Measurements from ENCODE around the gene GJC1.

Gene GJC1

GRCh38 chr17:44829523-44830358 lies at the start of gene GJC1:
GJC1 (minus strand) TSS chr17:44830287; CDS start chr17:44805817, 24,470 bp downstream.
- FAIRE-seq (peak; percentile 23), DNase-seq (ENCODE audit: low spot score) (peak; percentile 71)

DNA sequence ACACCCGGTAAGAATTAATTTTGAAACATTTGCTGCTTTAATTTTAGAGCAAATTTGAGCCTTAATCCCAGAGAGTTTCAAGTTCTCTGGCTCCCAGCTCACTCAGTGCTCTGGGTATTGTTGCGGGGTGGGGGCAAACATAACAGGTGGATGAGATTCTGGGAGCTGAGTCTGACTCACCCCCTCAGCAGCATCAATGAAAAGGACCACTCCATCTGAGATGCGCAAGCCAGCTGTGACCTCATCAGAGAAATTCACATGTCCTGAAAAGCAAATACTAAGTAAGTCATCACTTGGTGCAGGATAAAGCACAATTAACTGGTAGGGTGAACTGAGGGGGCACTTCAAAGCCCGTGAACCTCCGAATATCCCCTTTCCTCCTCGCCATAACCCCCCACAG lies 49.3 kb upstream of the GJC1 start:
- DNase-seq (ENCODE audit: low spot score): no peak
- no peak for FAIRE-seq

DNA sequence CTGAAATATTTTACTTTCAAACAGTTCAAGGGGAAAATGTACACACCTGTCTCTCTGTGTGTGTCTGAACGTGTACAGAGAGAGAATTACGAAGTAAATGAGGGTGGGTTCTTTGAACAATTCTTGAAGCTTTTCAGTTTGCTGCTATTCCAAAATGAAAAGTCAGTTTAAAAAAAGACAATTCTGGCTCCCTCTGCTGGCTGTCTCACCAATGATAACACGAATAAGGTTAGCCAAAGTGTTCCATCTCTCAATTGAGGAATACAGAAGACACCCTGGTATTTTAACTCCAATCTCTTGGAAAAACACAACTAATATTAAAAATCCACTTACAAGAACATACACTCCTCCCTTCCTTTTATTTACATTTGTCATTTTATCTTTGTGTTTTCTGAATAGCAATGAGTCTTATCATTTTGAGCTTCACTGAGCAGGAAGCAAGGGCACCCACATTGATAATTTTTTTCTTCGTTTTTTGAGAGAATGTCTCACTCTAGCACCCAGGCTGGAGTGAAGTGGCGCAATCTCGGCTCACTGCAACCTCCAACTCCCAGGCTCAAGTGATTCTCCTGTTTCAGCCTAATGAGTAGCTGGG lies 48.6 kb upstream of the GJC1 start:
- no peak for FAIRE-seq
- DNase-seq (ENCODE audit: low spot score): peak; percentile 38

DNA sequence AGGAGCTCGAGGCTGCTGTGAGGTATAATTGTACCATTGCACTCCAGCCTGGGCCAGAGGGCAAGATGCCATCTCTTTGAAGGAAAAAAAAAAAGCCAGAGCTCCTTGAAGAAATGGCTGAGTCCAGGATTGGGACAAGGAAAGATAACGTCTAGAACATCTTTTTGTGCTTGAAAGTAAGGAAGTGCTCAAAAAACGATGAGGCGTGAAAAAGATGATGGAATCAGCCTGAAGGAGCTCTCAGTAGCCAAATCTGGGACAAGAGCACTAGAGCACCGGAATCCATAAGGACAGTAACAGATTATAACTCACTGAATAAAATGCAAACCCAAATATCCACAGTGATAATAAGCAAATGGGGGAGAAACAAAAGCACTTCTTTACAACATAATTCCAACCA lies 47.0 kb upstream of the GJC1 start:
- DNase-seq (ENCODE audit: low spot score) (no peak), FAIRE-seq (no peak)

DNA sequence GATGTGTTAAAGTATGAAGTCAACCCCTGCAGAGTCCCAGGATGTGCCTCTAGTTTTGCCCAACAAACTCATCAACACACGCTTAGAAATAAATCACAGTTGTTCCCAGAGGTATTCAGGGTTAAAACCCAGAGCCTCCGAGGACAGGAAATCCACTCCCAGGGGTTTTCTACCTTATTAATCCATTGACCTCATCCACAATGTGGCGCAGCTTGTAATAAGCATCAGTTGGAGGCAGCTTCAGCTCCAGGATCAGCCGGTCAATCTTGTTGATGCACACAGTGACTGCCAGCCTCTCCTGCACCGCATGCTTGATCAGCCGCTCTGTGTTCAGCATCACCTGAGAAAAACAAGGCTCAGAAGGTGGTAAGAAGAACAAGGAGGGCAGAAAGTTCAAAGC lies 45.7 kb upstream of the GJC1 start:
- FAIRE-seq (no peak), DNase-seq (ENCODE audit: low spot score) (no peak)

GRCh38 chr17:44872131-44872768 lies 42.2 kb upstream of the GJC1 start:
- FAIRE-seq: no peak
- no peak for DNase-seq (ENCODE audit: low spot score)

DNA sequence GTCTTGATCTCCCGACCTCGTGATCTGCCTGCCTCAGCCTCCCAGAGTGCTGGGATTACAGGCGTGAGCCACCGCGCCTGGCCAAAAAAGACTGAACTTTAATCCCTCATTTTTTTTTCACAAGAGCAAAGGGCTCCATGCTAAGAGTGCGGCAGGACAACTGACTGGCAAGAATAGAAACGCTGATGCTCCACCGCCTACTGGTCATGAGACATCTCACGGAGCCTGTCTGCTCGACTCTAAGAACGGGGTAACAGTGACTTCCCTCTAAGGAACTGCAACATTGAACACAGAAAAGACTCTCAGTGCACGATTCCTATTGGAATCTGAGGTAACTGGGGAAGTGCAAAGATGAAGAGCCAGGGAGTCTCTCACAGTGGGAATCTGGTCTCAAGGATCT lies 41.5 kb upstream of the GJC1 start:
- FAIRE-seq (no peak), DNase-seq (ENCODE audit: low spot score) (no peak)

DNA sequence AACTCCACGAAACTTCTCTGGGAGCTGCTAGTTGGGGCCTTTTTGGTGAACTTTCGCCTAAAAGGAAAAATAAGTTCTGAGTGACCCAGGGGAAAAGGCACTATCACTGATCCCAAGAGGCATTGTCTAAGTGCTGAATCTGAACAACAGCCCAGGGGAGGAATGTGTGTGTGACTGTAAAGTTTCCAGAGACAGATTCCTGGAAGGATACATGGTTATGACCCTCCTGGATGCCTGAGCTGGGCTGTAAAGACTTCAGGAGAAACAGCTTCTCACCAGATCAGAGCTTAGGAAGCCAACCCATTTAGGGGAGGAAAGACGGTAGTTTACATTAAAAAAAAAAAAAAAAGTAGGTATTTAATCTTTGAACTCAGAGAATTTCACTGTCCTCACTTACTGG lies 37.8 kb upstream of the GJC1 start:
- DNase-seq (ENCODE audit: low spot score) (no peak), FAIRE-seq (no peak)

- DNase-seq (ENCODE audit: low spot score) (no peak), FAIRE-seq (no peak)
These were observed 35.8 kb upstream of the GJC1 start for GRCh38 chr17:44865931-44866330.

DNA sequence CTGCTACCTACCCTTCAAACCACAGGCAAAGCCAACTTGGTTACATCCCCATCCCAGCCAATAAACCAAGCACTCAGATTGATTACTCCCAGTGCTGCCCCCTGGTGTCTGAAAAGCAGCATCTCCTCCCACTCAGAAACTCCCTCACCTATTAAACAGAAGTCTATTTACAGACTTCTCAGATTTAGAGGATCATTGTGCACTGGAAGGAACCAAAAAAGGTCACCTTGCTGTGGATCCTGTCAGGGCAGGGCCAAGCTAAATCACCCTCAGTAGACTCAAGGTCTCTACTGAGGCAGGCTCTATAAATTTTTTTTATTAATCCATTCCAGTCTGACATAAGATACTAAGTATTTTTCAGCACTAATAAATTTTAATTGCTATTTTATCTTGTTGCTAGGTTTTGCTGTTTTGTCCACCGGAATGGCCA lies 35.2 kb upstream of the GJC1 start:
- no peak for FAIRE-seq
- DNase-seq (ENCODE audit: low spot score): peak; percentile 70

DNA sequence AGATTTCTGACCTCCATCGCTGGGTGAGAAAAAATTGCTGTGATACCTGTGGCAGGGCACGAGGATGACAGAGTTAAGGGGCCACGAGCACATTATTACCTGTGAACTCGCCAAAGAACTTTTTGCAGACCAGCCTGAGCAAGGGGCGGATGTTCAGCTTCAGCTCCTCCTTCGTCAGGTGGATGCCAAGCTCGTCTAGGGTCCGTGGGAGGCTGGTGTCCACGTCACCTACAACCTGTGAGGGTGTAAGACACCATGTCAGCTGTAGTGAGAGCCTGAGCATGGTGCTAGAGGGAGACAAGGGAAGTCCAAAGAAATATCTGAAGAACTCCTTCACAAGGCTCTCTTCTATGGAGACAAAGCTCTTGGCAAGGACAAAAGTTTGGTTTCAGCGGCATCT lies 34.7 kb upstream of the GJC1 start:
- FAIRE-seq: no peak

GRCh38 chr17:44863061-44863918 lies 33.2 kb upstream of the GJC1 start:
- no peak for FAIRE-seq
- no peak for DNase-seq (ENCODE audit: low spot score)

More for the DNA sequence above, 34.7 kb upstream of the GJC1 start:
- DNase-seq (ENCODE audit: low spot score): no peak

DNA sequence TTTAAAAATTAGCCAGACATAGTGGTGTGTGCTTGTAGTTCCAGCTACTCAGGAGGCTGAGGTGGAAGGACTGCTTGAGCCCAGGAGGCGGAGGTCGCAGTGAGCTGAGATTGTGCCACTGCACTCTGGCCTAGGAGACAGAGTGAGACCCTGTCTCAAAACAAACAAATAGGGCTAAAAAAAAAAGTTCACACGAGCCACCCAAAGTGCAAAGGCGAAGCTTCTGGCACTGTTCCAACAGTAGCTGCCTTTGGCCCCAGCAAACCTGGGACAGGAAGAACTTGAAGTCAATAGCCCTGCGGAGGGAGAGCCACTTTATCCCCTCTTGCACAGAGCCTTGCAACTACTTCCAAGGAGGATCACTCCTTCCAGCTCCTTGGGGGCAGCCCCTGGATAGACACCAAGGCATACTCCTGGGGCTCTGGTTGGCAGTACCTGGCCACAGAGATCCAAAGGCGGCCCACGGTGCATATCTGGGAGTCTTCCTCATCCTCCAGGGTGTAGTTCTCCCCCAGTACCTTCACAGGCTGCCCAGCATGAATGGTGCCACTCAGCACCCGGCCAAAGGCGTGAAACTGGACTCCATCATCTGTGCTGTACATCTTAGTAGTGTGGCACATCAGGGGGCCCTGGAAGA lies 32.3 kb upstream of the GJC1 start:
- FAIRE-seq (no peak), DNase-seq (ENCODE audit: low spot score) (no peak)

DNA sequence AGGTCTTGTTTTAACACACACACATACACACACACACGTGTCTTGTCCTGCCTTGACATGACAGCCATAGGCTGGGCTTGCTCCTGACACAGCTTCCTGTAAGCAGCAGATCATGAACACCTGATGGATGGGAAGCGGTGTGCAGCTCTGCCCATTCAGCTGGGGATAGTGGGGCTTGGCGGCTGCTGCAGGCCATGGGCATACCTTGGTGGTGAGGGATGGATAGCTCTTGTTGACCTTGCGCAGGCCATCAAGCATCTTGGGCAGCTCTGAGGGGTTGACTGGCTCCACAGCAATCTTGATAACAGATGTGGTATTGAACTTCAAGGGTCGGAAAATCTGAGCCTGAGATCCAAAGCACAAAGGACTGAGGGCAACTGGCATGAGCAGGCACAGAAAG lies 29.6 kb upstream of the GJC1 start:
- FAIRE-seq: peak; percentile 56

GRCh38 chr17:44854192-44854591 lies 24.1 kb upstream of the GJC1 start:
- FAIRE-seq (no peak), DNase-seq (ENCODE audit: low spot score) (no peak)

More for the DNA sequence above, 29.6 kb upstream of the GJC1 start:
- DNase-seq (ENCODE audit: low spot score): no peak

- FAIRE-seq: no peak
These were observed 20.5 kb upstream of the GJC1 start for GRCh38 chr17:44850612-44851011.

DNA sequence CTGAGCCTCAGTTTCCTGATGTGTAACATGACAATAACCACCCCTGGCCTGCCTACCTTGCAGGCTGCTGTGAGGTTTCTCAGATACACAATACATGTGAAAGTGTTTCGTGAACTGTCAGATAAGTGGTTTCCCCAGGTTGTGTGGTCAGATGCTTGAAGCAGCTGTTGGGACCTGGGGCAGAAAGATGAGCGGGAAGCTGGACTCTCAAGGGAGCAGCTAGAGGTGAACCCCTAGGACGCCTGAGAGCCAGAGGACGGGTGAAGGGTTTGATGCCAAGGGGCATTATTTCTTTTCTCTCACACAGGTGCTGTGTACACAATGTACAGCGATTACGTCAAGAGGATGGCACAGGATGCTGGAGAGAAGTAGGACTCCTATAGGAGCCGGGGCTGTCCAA lies 19.9 kb upstream of the GJC1 start:
- FAIRE-seq: no peak
- DNase-seq (ENCODE audit: low spot score): no peak

More at GRCh38 chr17:44850612-44851011, 20.5 kb upstream of the GJC1 start:
- DNase-seq (ENCODE audit: low spot score): no peak

GRCh38 chr17:44848961-44849489 lies 18.9 kb upstream of the GJC1 start:
- DNase-seq (ENCODE audit: low spot score) (no peak), FAIRE-seq (peak; percentile 13)

DNA sequence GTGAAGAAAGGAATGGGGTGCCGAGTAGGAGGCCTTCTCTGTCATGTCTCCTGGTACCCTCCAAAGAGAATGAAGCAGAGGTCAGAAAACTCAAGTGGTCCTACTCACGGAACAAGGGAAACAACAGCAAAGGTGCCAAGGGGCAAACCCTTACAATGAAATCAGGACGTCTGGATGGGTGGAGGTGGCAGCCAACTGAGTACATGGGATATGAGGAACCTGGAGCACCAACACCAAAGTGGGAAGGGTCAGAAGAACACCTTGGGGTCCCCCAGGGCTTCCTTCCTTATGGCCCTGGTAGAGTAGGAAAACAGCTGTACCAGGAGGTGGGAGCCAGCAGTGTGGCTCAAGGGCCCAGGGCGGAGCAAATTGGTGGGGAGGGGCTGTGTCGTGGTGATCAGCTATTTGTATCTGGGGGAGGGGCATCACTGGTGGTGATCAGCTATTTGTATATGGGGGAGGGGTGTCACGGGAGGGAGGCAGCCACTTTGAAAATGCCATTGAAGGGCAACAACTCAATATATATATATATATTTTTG lies 18.2 kb upstream of the GJC1 start:
- no peak for DNase-seq (ENCODE audit: low spot score)
- no peak for FAIRE-seq

DNA sequence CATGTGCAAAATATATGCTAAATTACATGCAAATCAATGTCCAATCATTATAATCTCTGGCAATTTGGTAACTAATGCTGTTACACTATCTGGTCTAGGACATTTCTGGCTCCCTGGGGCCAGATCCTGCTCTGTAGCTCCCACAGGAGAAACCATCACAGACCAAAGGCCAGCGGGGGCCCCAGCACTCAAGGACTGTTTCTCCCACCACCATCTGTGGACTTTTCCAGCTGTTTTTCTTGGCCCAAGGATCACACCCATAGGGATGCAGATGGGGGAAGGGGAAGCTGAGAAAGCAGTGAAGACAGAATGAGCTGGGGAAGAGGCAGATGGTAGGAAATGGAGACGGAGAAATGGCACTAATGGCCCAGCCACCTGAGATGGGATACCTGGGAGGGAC lies 17.5 kb upstream of the GJC1 start, which contains the start of gene HIGD1B:
TSS of gene HIGD1B (plus strand) at position 298 of the 400 bp plus-strand sequence. CDS start 270 bp downstream, outside the sequence.
- FAIRE-seq (no peak), DNase-seq (ENCODE audit: low spot score) (no peak)
